NCI-H146 treated with DMSO at 0.1 percent for 48 hours (cell line): ENCODE measurements around the gene TUBGCP4.

Experiments
- DNase-seq: peaks from one replicate; lab custom pipeline; 2025; ENCODE audit not compliant: unreplicated experiment; lab: John Stamatoyannopoulos, UW

TUBGCP4 gene

DNA sequence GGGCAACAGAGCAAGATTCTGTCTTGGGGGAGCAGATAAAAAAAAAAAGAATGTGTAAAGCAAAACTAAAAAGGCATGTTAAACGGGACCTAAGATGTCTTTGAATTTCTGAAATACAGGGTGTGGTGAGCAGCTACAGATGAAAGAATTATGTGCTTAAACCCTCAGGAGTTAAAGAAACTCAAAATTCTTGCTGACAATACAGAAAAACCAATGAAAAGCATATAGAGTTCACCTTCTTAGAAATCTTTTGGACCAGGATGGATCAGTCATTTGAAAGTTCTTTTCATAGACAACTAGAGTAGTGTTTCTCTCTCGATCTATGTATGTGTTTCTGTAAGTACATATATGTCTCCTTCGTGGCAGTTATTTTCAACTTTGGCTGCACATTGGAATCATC is 31.4 kb downstream of the TUBGCP4 start:
- DNase-seq = no peak

- DNase-seq = no peak
These were observed 32.7 kb downstream of the TUBGCP4 start for GRCh38 chr15:43403616-43404015.

DNA sequence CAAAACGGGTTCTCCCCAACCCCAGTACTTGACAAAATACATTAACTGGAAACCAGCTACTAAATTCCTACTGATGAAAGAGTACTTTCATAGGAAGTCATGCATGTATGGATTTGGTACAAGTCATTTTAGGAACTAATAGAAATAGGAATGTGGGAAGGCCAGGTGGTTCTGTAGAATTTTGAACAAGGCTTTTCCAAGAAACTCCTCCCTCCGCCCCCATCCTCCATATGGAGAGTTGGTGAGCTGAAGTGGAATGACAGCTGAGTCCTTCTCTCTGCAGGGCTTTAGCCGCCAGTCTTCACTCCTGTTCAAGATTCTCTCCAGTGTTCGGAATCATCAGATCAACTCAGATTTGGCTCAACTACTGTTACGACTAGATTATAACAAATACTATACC is 33.2 kb downstream of the TUBGCP4 start:
- no peak for DNase-seq

DNA sequence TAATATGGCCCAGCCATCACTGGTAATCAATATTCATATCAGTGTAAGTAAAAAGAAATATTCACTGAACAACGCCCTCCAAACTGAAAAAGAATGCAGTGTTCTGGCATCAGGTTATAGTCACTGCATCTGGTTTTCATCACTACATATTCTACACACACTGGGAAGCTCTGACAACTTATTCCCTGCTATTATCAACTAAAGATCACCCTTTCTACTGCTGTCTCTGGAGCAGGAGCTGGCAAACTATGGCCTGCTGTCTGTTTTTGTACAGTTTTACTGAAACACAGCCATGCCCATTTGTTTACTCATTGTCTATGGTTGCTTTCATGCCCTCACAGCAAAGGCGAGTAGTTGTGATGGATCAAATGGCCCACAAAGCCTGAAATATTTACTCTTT is 35.3 kb downstream of the TUBGCP4 start:
- no peak for DNase-seq

DNA sequence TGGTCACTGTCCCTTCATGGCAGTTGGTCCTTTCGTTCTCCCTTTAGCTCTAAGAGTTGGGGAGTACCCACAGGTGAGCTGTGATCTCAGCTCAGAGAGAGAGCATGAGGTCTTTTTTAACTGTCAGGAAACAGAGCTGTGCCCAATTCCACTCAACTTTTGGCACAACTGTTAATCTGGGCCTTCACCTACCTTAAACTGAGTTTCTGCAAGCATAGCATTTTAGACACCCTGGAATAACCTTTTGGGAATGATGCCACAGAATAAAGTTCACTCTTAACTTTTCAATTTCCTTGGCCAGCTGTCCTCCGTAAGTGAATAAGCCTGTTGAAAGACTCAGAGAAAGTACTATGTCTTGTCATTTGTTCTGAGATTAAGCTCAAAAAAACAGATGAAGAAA is 35.9 kb downstream of the TUBGCP4 start:
- DNase-seq = no peak

DNA sequence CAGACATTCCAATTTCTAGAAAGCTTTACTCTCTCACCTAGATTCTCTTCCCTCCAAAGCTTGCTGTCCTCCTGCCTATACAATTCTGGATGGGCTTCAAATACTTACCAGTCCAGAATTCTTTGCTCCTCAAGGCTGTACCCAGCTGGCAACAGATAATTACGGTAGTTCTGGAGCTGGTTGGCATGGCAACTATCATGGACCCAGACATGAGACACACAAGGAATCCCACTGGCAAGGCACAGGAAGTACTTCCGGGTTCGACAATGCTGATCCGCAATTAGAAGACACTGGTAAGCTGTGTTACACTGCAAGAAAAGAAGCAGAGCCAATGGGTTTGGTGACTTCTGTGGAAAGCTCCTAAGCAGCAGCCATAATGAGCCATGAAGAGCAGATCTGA is 37.9 kb downstream of the TUBGCP4 start:
- DNase-seq = no peak

GRCh38 chr15:43410572-43411214 is 39.8 kb downstream of the TUBGCP4 start:
- no peak for DNase-seq

DNA sequence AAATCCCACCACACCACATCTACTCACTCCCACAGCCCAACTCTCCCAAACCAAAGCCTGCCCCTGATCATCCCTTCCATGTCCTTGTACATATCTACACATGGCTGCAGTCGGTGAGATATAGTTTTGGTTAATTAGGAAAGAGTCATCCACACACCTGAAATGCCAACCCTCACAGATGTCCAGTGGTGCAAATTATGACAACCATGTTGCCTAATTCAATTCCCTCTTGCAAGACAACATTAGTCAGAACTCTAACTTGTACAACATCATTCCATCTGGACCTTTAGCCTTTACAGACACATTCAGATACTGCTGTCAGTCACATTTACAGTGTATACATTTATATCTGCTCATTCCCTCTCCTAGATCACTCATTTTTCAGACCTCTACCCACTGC is 41.2 kb downstream of the TUBGCP4 start:
- DNase-seq = no peak

DNA sequence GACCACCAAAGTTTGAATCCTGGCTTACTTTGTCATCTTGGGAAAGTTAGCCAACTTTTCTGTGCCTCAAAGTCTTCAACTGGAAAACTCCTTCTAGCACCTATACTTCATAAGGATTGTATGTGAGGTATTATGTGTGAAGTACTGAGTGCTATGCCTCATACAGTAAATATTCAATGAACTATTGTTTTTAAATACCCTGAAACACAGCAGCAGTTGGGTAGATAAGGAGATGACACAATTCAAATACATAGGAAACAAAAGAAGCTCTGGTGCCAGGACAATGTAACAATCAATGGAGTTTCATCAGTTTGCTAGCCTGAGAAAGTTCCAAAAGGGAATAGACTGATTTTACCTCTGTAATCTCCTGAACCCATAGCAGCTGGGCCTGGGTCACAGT is 43.3 kb downstream of the TUBGCP4 start:
- no peak for DNase-seq

DNA sequence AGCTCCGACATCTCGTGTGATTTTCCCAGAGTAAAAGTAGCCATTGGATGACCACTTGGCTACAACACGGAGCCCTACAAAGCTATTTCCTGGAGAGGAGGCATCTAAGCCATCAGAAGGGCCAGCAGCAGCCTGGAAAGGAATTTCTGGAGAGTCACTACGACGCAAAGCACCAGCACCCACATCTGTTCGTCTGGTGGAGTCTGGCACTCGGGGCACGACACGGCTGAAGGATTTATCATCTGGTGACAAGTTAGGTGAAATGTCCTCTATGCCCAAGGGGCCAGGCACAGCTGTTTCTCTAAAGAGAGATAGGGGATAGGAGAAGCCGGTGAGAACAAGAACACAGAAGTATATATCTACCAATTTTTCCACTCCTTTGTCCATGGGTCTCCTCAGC is 49.5 kb downstream of the TUBGCP4 start:
- DNase-seq = no peak

- no peak for DNase-seq
These were observed 50.0 kb downstream of the TUBGCP4 start for GRCh38 chr15:43420876-43421275.

DNA sequence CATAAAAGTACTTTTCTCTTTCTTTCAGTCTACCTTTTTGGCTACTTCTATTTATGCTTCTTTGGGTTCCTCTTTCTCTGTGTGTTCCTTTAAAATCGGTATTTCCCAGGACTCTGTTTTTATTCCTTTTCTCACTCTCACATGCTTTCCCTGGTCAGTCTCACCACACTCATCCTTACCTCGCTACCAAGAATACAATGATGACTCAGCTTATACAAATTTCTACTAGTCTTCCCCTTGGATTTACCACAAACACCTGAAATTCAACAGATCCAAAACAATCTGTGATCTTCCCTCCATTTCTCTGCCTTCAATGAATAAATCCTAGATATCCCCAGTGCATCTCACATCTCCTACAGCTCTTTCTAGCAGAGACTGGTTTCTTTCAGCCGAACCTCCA is 52.9 kb downstream of the TUBGCP4 start:
- no peak for DNase-seq

DNA sequence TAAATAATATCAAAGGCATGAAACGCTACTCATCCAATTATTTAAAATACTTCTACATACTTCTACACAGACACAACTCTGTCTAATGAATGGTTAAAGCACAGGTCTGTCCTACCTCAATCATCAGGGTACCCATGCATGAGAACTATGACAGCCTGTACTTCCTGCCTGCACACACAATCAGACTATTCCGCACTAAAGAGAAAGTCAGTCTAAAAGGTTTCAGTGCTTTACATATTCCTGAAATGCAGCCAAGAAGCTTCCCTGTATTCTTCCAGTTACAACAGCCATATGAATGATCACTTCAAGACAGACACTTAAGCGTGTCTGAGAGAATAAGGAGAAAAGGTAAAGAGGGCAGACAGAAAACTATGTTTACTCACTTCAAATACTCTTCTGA is 58.8 kb downstream of the TUBGCP4 start:
- no peak for DNase-seq

- no peak for DNase-seq
These were observed 62.3 kb downstream of the TUBGCP4 start for GRCh38 chr15:43433165-43433564.

DNA sequence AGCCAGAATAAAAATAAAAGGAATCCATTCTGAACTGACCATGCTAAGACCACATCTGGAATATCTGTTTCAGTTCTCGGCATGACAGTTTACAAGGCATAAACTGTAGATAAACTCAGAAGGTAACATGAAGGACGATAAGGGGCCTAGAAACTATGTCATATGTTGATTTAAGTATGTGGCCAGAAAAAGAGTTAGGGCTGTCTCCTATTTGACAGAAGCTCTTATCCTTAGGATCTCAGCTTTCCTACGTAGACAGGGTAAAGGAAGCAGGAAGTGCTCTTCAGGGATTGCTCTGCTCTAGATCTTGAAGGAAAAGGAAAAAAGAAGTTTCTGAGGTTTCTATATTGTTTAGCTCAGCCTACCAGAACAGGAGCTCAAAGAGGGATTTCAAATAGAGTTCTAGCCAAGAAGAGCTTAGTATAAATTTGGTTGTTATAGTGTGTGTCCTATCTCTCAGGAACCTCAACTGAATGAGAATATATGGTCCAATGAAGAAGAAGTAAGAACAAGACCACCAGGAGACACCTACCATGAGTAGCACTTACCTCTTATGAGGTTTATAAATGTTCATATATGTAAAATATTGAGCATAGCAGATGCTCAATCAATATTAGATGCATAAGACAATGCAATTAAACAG is 62.9 kb downstream of the TUBGCP4 start:
- no peak for DNase-seq

GRCh38 chr15:43434446-43434845 is 63.5 kb downstream of the TUBGCP4 start:
- no peak for DNase-seq

DNA sequence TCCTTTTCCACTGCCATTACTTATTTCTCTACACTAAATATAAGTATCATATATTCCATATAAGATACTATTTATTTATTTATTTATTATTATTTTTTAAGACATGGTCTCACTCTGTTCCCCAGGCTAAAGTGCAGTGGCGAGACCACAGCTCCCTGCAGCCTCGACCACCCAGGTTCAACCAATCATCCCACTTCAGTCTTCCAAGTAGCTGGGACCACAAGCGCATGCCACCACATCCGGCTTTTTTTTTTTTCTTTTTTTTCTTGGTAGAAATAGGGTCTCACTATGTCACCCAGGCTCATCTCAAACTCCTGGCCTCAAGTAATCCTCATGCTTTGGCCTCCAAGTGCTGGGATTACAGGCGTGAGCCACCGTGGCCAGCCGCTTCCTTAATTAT is 65.5 kb downstream of the TUBGCP4 start:
- DNase-seq = no peak

- DNase-seq = no peak
These were observed 68.4 kb downstream of the TUBGCP4 start for GRCh38 chr15:43439268-43439667.

GRCh38 chr15:43440721-43441281 is 69.9 kb downstream of the TUBGCP4 start:
- DNase-seq = peak; percentile 40

GRCh38 chr15:43441316-43441715 is 70.4 kb downstream of the TUBGCP4 start:
- DNase-seq = no peak

DNA sequence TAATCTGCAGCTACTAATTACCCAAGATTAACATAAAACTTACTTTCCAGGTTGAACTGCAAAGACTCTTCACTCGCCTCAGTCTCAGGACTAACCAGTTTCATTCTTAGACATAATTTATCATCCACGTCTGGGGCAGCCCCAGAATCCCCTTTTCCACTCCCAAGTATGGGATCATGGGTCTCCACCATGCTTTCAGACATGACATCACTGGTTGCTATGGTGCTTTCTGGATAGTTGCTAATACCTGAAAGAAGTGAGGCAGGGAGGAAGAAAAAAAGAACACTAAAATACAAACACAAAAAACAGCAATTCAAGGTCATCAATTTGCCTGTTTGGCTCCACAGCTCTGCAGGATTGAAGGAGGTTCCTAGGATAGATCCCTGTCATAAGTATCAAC is 75.4 kb downstream of the TUBGCP4 start:
- DNase-seq = no peak

DNA sequence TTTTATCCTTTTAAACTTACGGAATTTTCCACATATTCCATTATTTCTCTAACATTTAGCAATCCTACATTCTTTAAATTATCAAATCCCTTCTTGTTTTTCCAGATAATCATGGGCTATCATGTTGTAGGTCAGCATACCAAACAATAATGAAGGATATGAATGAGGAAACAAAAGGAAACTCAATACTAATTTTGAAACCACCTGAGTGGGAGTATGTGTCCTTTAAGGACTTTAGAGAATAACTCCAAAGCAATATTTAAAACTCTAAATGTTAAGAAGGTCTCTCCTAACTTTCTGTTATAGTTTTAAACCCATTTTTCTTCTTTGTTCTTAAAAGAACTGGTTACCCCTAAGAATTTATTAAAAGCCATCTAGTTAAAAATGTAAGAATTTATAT is 79.1 kb downstream of the TUBGCP4 start:
- DNase-seq = no peak
